CD8-positive, alpha-beta memory T cell (primary cell): ENCODE measurements around the gene PTPN23. TPM values are rescaled to one million over a fixed set of nuclear protein-coding genes. Genes with fewer than 3 reads are reported as not detected.
"Not testable (repeated sequence)": the region's sequence is repeated elsewhere in the genome, so short reads cannot be mapped to it uniquely, and the experiment has no call there.

Experiments
- CTCF ChIA-PET: fragments of 350-600 bp; sonication (Branson Sonifier 250); formaldehyde crosslinking; loops from one replicate; lab custom pipeline; 2021; ENCODE audit warnings: antibody characterized with exemption; lab: Charles Lee
- POLR2A ChIA-PET: fragments of 350-600 bp; sonication (Branson Sonifier 250); formaldehyde crosslinking; loops from one replicate; lab custom pipeline; 2021; ENCODE audit warnings: antibody characterized with exemption; lab: Charles Lee
- DNase-seq, 5 donors: peaks; one replicate each; pipeline versions ENCODE4 v3.0.0 to v3.0.0-alpha.2; 2020 to 2022; ENCODE audit warnings: mixed read lengths in 1 of 5
- H3K27ac ChIP-seq: one replicate; pipeline ENCODE4 v1.7.0; 2013; ENCODE audit warnings: low read depth, mild to moderate bottlenecking, low read length, moderate library complexity
- H3K27me3 ChIP-seq: 2 replicates; pipeline ENCODE4 v1.7.0; 2013; ENCODE audit warnings: low read length, mild to moderate bottlenecking; ENCODE audit not compliant: insufficient read depth, poor library complexity, severe bottlenecking
- H3K36me3 ChIP-seq: 2 replicates; pipeline ENCODE4 v1.7.0; 2013; ENCODE audit warnings: mild to moderate bottlenecking, low read length, moderate library complexity; ENCODE audit not compliant: insufficient read depth
- H3K4me1 ChIP-seq: 2 replicates; pipeline ENCODE4 v1.7.0; 2013; ENCODE audit warnings: mild to moderate bottlenecking, low read length, moderate library complexity; ENCODE audit not compliant: insufficient read depth
- H3K4me3 ChIP-seq: 2 replicates; pipeline ENCODE4 v1.7.0; 2013; ENCODE audit warnings: mild to moderate bottlenecking, low read length
- H3K9me3 ChIP-seq: 2 replicates; pipeline ENCODE4 v1.7.0; 2013; ENCODE audit warnings: mild to moderate bottlenecking, low read length
- H3K27ac Mint-ChIP-seq, 8 donors: one replicate each; pipeline ENCODE4 v1.8.0; 2020 to 2021; ENCODE audit warnings: mixed read lengths in 8 of 8, mild to moderate bottlenecking in 6 of 8, inconsistent platforms in 3 of 8, moderate library complexity in 3 of 8
- H3K27me3 Mint-ChIP-seq, 2 donors: one replicate each; pipeline ENCODE4 v1.8.0; 2020 to 2021; ENCODE audit warnings: mixed read lengths in 2 of 2, mild to moderate bottlenecking in 1 of 2, moderate library complexity in 1 of 2
- H3K36me3 Mint-ChIP-seq, 3 donors: one replicate each; pipeline ENCODE4 v1.8.0; 2020 to 2021; ENCODE audit warnings: mixed read lengths in 3 of 3, inconsistent platforms in 1 of 3, mild to moderate bottlenecking in 1 of 3
- H3K4me1 Mint-ChIP-seq, 3 donors: one replicate each; pipeline ENCODE4 v1.8.0; 2020 to 2021; ENCODE audit warnings: mixed read lengths in 3 of 3, inconsistent platforms in 1 of 3, mild to moderate bottlenecking in 1 of 3
- H3K4me3 Mint-ChIP-seq, 7 donors: one replicate each; pipeline ENCODE4 v1.8.0; 2020 to 2021; ENCODE audit warnings: mixed read lengths in 7 of 7, mild to moderate bottlenecking in 6 of 7, moderate library complexity in 4 of 7, inconsistent platforms in 2 of 7
- H3K9me3 Mint-ChIP-seq, 5 donors: one replicate each; pipeline ENCODE4 v1.8.0; 2020 to 2022; ENCODE audit warnings: mixed read lengths in 5 of 5, mild to moderate bottlenecking in 3 of 5, moderate library complexity in 2 of 5, inconsistent platforms in 1 of 5
- polyA plus RNA-seq: library from polyadenylated mRNA; unstranded; fragments of 300-500 nt; fragmentation: Illumina TruSeq; gene quantifications from one replicate; pipeline ENCODE4 v1.2.3, GENCODE V29; 2021
- total RNA-seq, 2 experiments: library from RNA; stranded (reverse); gene quantifications; one replicate each; pipeline ENCODE4 v1.2.3, GENCODE V29; 2021

Gene PTPN23
- total and polyA plus RNA-seq, 3 experiments from 2014 or later: 4.4 to 36.1 (median 30.5) TPM

DNA sequence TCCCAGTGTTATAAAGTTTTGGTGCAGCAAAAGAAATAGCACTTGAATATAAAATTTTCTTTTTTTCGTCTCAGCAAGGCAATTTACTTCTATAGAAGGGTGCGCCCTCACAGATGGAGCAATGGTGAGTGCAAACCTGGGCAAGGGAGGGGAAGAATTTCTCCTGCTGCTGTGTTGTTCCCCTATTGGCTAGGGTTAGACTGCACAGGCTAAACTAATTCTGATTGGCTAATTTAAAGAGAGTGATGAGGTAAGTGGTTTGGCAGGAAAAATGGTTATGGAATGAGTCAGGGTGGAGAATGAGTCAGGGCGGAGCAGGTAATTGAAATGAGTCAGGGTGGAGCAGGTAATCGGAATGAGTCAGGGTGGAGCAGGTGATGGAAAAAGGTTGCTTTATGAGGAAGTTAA lies 20.7 kb upstream of the PTPN23 start:
- peaks cover 12 to 15% (median 13%) of the 10 kb centered on the region in 3 donors for H3K4me1 Mint-ChIP-seq
- H3K4me3 ChIP-seq, H3K27me3 Mint-ChIP-seq, DNase-seq, CTCF ChIA-PET, H3K27ac ChIP-seq, POLR2A ChIA-PET, H3K36me3 ChIP-seq, H3K27me3 ChIP-seq, H3K9me3 ChIP-seq: not testable (repeated sequence)
- H3K27ac Mint-ChIP-seq: peak overlapping the region in 2 of 8 donors; percentile 12 to 46
- peaks cover 2 to 21% (median 5%) of the 10 kb centered on the region in 3 donors for H3K36me3 Mint-ChIP-seq
- H3K9me3 Mint-ChIP-seq: peaks cover 5 to 24% (median 20%) of the 10 kb centered on the region in 5 donors
- H3K4me3 Mint-ChIP-seq: peak overlapping the region in 2 of 7 donors; percentile 12 to 82
- peaks cover 11% of the 10 kb centered on the region for H3K4me1 ChIP-seq

- H3K4me3 ChIP-seq: no peak overlapping the region
- H3K36me3 ChIP-seq: no peaks in the 10 kb centered on the region
- peak overlapping the region in 4 of 7 donors; percentile 13 to 60 (median 34) for H3K4me3 Mint-ChIP-seq
- H3K27ac Mint-ChIP-seq: peak overlapping the region; percentile 48 to 94 (median 87)
- H3K27me3 ChIP-seq: no peaks in the 10 kb centered on the region
- H3K4me1 Mint-ChIP-seq: peaks cover 12 to 15% (median 13%) of the 10 kb centered on the region in 3 donors
- H3K4me1 ChIP-seq: peaks cover 11% of the 10 kb centered on the region
- DNase-seq: peak in 3 of 5 donors; percentile 9 to 34 (median 24)
- CTCF ChIA-PET: no interaction called here
- H3K27ac ChIP-seq: no peak overlapping the region
- H3K9me3 Mint-ChIP-seq: peaks cover 5 to 24% (median 20%) of the 10 kb centered on the region in 5 donors
- H3K27me3 Mint-ChIP-seq: peaks cover 0 to 3% of the 10 kb centered on the region in 2 donors
- peaks cover 2 to 21% (median 5%) of the 10 kb centered on the region in 3 donors for H3K36me3 Mint-ChIP-seq
- POLR2A ChIA-PET: no interaction called here
- H3K9me3 ChIP-seq: peaks cover 4% of the 10 kb centered on the region
These were observed 18.1 kb upstream of the PTPN23 start for GRCh38 chr3:47362701-47363100.

DNA sequence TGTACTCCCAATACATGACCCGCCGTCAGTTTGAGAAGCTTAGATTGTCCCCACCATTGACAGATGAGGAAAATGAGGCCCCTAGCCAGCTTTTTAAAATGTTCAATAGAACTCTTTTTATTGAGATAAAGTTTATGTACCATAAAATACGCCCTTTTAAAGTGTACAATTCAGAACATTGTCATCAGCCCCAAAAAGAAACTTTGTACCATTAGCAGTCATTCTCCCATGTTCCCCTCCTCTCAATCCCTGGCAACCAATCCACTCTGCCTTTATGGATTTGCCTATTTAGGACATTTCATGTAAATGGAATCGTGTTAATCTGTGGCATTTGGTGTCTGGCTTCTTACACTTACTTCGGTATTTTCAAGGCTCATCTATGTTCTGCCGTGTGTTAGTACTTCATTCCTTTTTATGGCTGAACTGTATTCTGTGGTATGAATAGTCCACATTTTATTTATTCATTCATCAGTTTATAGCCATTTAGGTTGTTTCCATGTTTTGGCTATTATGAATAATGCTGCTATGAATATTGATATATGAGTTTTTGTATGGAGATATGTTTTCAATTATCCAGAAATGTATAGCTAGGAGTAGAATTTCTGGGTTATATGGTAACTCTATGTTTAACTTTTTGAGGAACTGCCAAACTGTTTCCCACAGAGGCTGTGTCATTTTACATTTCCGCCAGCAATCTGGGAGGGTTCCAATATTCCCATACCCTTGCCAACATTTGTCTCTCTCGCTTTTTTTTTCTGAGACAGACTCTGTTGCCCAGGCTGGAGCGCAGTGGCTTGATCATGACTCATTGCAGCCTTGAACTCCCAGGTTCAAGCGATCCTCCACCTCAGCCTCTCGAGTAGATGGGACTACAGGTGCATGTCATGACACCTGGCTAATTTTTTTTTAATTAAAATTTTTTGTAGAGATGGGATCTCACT lies 15.3 kb upstream of the PTPN23 start:
- no peak for DNase-seq
- Mint-ChIP-seq H3K27ac (no peak overlapping the region), H3K9me3 (peaks cover 0 to 3% (median 0%) of the 10 kb centered on the region in 5 donors), H3K4me1 (peaks cover 12 to 13% (median 12%) of the 10 kb centered on the region in 3 donors), H3K4me3 (no peak overlapping the region), H3K27me3 (peaks cover 6 to 10% of the 10 kb centered on the region in 2 donors), H3K36me3 (peaks cover 0 to 6% (median 0%) of the 10 kb centered on the region in 3 donors)
- H3K27me3 ChIP-seq: no peaks in the 10 kb centered on the region
- ChIA-PET POLR2A (no interaction called here), CTCF (no interaction called here)
- H3K27ac ChIP-seq: no peak overlapping the region
- H3K4me3 ChIP-seq: no peak overlapping the region
- peaks cover 11% of the 10 kb centered on the region for H3K4me1 ChIP-seq
- H3K9me3 ChIP-seq: no peaks in the 10 kb centered on the region
- no peaks in the 10 kb centered on the region for H3K36me3 ChIP-seq

DNA sequence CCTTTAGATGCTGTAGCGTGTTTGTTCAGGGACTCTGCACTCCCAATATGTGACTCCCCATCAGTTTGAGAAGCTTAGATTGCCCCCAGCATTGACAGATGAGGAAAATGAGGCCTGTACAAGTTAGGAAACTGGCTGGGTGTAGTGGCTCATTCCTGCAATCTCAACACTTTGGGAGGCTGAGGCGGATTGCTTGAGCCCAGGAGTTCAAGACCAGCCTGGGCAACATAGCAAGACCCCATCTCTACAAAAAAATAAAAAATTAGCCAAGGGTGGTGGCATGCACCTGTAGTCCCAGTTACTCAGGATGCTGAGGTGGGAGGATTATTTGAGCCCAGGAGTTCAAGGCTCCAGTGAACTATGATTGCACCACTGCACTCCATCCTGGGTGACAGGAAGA lies 14.0 kb upstream of the PTPN23 start:
- Histone ChIP-seq H3K9me3 (no peaks in the 10 kb centered on the region), H3K27ac (no peak overlapping the region), H3K4me1 (peaks cover 11% of the 10 kb centered on the region), H3K27me3 (no peaks in the 10 kb centered on the region), H3K36me3 (no peaks in the 10 kb centered on the region), H3K4me3 (no peak overlapping the region)
- DNase-seq: no peak
- Mint-ChIP-seq H3K36me3 (peaks cover 0 to 6% (median 0%) of the 10 kb centered on the region in 3 donors), H3K9me3 (peaks cover 0 to 2% (median 0%) of the 10 kb centered on the region in 5 donors), H3K27me3 (peaks cover 6 to 13% of the 10 kb centered on the region in 2 donors), H3K27ac (no peak overlapping the region), H3K4me3 (no peak overlapping the region), H3K4me1 (peaks cover 12 to 13% (median 12%) of the 10 kb centered on the region in 3 donors)
- CTCF ChIA-PET: no interaction called here
- POLR2A ChIA-PET: no interaction called here

GRCh38 chr3:47367631-47368030 lies 13.2 kb upstream of the PTPN23 start:
- Mint-ChIP-seq H3K27me3 (peaks cover 8 to 19% of the 10 kb centered on the region in 2 donors), H3K4me1 (peaks cover 7% of the 10 kb centered on the region in 3 donors), H3K36me3 (peaks cover 0 to 3% (median 0%) of the 10 kb centered on the region in 3 donors), H3K4me3 (no peak overlapping the region), H3K9me3 (no peaks in the 10 kb centered on the region), H3K27ac (no peak overlapping the region)
- Histone ChIP-seq H3K4me3 (no peak overlapping the region), H3K27me3 (no peaks in the 10 kb centered on the region), H3K36me3 (no peaks in the 10 kb centered on the region), H3K4me1 (peaks cover 6% of the 10 kb centered on the region), H3K9me3 (no peaks in the 10 kb centered on the region), H3K27ac (no peak overlapping the region)
- ChIA-PET CTCF (no interaction called here), POLR2A (no interaction called here)
- no peak for DNase-seq

DNA sequence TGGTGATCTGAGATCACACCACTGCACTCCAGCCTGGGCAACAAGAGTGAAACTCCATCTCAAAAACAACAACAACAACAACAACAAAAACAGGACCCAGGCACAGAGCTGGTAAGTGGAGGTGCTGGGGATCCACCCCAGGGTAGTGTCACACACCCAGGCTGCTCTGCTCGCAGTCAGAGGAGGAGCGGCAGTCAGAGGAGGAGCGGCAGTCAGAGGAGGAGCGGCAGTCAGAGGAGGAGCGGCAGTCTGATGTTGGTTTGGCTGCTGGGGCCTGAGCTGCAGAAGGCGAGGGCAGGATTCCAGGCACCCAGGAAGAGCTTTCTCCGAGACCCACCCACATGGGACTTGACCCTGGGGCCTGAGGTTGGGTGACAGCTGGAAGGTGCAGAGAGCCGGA lies 10.8 kb upstream of the PTPN23 start:
- H3K27ac ChIP-seq, H3K36me3 ChIP-seq, H3K4me3 ChIP-seq, H3K4me3 Mint-ChIP-seq, H3K27ac Mint-ChIP-seq, H3K36me3 Mint-ChIP-seq, H3K9me3 ChIP-seq, CTCF ChIA-PET, DNase-seq, H3K4me1 ChIP-seq, POLR2A ChIA-PET, H3K27me3 ChIP-seq, H3K9me3 Mint-ChIP-seq, H3K4me1 Mint-ChIP-seq: not testable (repeated sequence)
- peaks cover 8 to 19% of the 10 kb centered on the region in 2 donors for H3K27me3 Mint-ChIP-seq

GRCh38 chr3:47370887-47371697 lies 9.7 kb upstream of the PTPN23 start:
- H3K27me3 Mint-ChIP-seq: peaks cover 8 to 19% of the 10 kb centered on the region in 2 donors
- Histone ChIP-seq H3K4me3 (no peak overlapping the region), H3K9me3 (no peaks in the 10 kb centered on the region), H3K27ac (no peak overlapping the region), H3K27me3 (no peaks in the 10 kb centered on the region), H3K4me1 (no peaks in the 10 kb centered on the region), H3K36me3 (no peaks in the 10 kb centered on the region)
- H3K36me3 Mint-ChIP-seq: no peaks in the 10 kb centered on the region
- DNase-seq: peak in 2 of 5 donors; percentile 15 to 52
- H3K4me1 Mint-ChIP-seq: no peaks in the 10 kb centered on the region
- no peaks in the 10 kb centered on the region for H3K9me3 Mint-ChIP-seq
- H3K27ac Mint-ChIP-seq: no peak overlapping the region
- ChIA-PET POLR2A (no interaction called here), CTCF (no interaction called here)
- no peak overlapping the region for H3K4me3 Mint-ChIP-seq
